ENCODE measurements around the gene CASTOR2.
"Not testable (repeated sequence)": the region's sequence is repeated elsewhere in the genome, so short reads cannot be mapped to it uniquely, and the experiment has no call there.

CASTOR2 gene

GRCh38 chr7:74964511-74965119, at the start of gene CASTOR2:
CASTOR2 (plus strand) TSS chr7:74964705; CDS start chr7:74964986, 281 bp downstream.
- not testable (repeated sequence) for DNase-seq (ENCODE audit: extremely low read depth, low read depth)

- DNase-seq (ENCODE audit: extremely low read depth, low read depth), result not testable (repeated sequence)
Observed at GRCh38 chr7:74922321-74922890, 42.1 kb upstream of the CASTOR2 start.

GRCh38 chr7:74923644-74924043, 40.9 kb upstream of the CASTOR2 start:
- not testable (repeated sequence) for DNase-seq (ENCODE audit: extremely low read depth, low read depth)

- not testable (repeated sequence) for DNase-seq (ENCODE audit: extremely low read depth, low read depth)
Observed at GRCh38 chr7:74926968-74927367, 37.5 kb upstream of the CASTOR2 start.

- DNase-seq (ENCODE audit: extremely low read depth, low read depth), result not testable (repeated sequence)
Observed at GRCh38 chr7:74931563-74932328, 32.8 kb upstream of the CASTOR2 start.

- DNase-seq (ENCODE audit: extremely low read depth, low read depth), result not testable (repeated sequence)
Observed at GRCh38 chr7:74939429-74939828, 25.1 kb upstream of the CASTOR2 start.

- not testable (repeated sequence) for DNase-seq (ENCODE audit: extremely low read depth, low read depth)
Observed at GRCh38 chr7:74941302-74942069, 23.0 kb upstream of the CASTOR2 start.

- not testable (repeated sequence) for DNase-seq (ENCODE audit: extremely low read depth, low read depth)
Observed at GRCh38 chr7:74943923-74944322, 20.6 kb upstream of the CASTOR2 start.

- DNase-seq (ENCODE audit: extremely low read depth, low read depth), result not testable (repeated sequence)
Observed at GRCh38 chr7:74947741-74948140, 16.8 kb upstream of the CASTOR2 start.

GRCh38 chr7:74953774-74954173, 10.7 kb upstream of the CASTOR2 start:
- not testable (repeated sequence) for DNase-seq (ENCODE audit: extremely low read depth, low read depth)

- not testable (repeated sequence) for DNase-seq (ENCODE audit: extremely low read depth, low read depth)
Observed at GRCh38 chr7:74958328-74958727, 6.2 kb upstream of the CASTOR2 start.

- DNase-seq (ENCODE audit: extremely low read depth, low read depth), result not testable (repeated sequence)
Observed at GRCh38 chr7:74963704-74964510, 598 bp upstream of the CASTOR2 start.

GRCh38 chr7:74966208-74966854, 1.8 kb downstream of the CASTOR2 start:
- not testable (repeated sequence) for DNase-seq (ENCODE audit: extremely low read depth, low read depth)

GRCh38 chr7:74966909-74967308, 2.4 kb downstream of the CASTOR2 start:
- DNase-seq (ENCODE audit: extremely low read depth, low read depth), result not testable (repeated sequence)

- DNase-seq (ENCODE audit: extremely low read depth, low read depth), result not testable (repeated sequence)
Observed at GRCh38 chr7:74971431-74971830, 6.9 kb downstream of the CASTOR2 start.

- DNase-seq (ENCODE audit: extremely low read depth, low read depth), result not testable (repeated sequence)
Observed at GRCh38 chr7:74972377-74972776, 7.9 kb downstream of the CASTOR2 start.

GRCh38 chr7:74975959-74976358, 11.5 kb downstream of the CASTOR2 start:
- not testable (repeated sequence) for DNase-seq (ENCODE audit: extremely low read depth, low read depth)

- DNase-seq (ENCODE audit: extremely low read depth, low read depth), result not testable (repeated sequence)
Observed at GRCh38 chr7:74977523-74977922, 13.0 kb downstream of the CASTOR2 start.

GRCh38 chr7:74988436-74988835, 23.9 kb downstream of the CASTOR2 start:
- not testable (repeated sequence) for DNase-seq (ENCODE audit: extremely low read depth, low read depth)
